Activated gamma-delta T cell treated with Interleukin-2 at 50 U/mL for 16 hours (primary cell): ENCODE measurements around the gene ASTN2.

ENCODE experiments used
- DNase-seq: peaks from one replicate; pipeline ENCODE4 v3.0.0-alpha.2; 2020

Gene ASTN2

GRCh38 chr9:117414220-117414905 is 494 bp downstream of the ASTN2 start:
- no peak for DNase-seq

- no peak for DNase-seq
Observed at GRCh38 chr9:117413346-117414219, 1.3 kb downstream of the ASTN2 start.

DNA sequence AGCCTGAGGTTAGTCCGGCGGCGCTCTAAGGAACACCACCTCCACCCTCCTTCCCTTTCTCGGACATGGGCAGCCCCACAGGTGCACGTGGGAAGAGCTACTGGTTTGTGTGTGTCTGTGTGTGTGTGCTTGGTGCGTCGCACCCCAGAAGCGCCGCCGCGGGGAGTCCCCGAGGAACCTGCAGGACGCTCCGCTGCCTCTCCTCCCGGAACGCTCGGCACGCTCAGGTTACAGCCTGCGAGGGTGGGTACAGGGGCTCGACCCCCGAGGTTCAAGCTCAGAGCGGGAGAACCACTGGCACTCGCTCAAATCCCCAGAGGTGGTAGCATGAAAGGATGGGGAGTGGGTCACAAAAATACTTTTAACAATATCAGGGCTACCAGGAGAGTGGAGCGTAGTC is 2.0 kb downstream of the ASTN2 start:
- DNase-seq = no peak

DNA sequence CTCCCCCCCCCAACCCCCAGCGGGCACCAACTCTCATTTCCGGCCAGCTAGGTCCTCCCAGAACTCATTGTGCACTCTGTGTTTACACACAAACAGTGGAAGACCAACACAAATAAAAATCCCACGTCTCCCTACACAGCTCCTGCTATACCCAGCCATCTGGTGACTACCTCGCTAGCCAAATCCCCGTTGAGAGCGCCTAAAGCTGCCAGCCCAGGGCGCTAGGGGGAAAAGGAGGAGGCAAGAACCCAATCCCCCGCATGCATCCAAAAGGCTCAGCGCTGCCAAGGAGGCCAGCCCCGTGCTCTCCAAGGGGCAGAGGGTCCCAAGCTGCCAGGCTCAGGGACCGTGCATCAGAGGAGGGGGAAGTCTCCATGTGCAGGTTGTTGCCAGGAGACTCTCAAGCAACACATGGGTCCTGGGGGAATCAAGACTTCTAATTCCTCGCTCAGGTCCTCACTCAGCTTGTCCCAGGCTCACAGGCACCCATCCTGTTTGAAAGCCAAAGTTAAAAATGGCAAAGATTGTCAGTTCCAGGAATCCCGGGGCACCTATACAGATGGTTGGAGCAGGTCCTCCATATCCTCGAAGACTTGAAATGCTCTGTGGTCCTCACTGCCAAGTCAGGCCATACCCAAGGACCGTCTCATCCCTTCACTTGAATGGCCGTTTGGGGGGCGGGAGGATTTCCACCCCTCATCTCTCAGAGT is 2.7 kb downstream of the ASTN2 start:
- no peak for DNase-seq

GRCh38 chr9:117411547-117411946 is 3.3 kb downstream of the ASTN2 start:
- no peak for DNase-seq

DNA sequence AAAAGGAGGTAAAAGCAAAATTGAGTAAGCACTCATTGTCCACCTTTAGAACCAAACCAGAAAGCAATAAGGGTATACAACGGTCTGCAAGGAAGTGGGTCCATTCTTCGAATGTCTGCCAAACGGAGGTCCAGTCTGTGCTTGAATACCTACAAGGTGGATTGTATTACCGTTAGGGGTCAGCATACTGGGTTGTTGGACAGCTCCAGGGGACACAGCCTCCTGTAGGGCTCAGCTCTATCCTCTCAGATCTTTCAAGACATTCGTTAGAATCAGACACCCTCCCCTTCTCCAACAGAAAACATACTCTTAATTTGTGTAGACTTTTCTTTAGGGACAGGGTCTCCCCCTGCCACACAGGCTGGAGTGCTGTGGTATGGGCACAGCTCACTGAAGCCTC is 5.5 kb downstream of the ASTN2 start:
- no peak for DNase-seq

GRCh38 chr9:117407436-117408022 is 7.3 kb downstream of the ASTN2 start:
- no peak for DNase-seq

GRCh38 chr9:117405950-117406705 is 8.7 kb downstream of the ASTN2 start:
- no peak for DNase-seq

DNA sequence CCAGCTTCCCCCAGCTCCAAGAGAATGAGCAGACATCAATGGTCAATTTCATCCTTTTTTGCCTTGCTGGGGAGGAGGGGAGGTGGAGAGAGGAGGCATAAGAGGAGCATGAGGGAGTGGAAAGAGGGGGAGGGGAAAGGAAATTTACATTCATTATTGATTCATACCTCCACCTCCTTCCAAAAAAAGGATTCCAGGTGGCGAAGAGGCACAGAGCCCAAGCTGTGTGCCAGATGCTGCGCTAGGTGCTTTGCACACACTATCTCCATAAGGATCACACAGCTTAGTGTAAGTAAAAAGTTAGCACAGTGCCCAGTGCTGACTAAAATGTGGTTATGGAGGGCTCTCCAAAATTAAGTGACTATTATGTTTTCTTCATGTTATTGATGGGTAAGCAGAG is 11.0 kb downstream of the ASTN2 start:
- no peak for DNase-seq

DNA sequence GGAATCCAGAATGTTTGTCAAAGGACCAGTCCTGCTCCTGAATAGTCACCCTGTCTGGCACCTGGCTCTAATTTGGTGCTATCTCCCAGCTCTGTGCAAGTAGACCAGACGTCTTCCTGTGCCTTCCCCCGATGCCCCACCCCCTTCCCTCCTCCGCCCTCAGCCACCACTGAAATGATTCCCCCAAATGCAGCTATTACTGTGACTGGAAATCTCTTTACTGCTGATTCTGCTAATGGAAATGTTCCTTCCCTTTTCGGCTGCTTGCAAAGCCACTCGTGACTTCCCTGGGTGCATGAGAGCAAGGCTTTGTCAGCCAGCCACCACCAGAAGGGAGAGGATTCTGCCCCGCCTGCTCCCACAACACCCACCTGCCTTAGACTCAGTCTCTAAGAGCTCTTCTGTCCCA is 11.4 kb downstream of the ASTN2 start:
- no peak for DNase-seq

DNA sequence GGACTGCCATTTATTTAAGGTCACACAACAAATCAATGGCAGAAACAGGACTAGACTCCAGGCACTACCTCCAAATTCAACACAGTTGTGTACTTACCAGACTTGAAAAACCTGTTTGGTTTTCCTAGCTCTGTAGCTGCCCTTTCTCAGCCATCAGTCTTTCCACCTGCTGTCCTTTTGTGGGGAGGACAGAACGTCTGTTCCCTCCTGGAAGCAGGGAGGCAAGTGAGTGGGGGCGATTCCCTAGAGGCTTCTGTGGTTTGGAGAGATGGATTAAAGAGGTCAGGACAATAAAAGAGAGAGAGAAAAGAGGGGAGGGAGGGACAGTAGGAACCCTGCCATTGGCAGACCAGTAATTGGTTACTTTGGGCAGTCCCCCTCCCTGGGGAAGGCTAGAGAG is 14.7 kb downstream of the ASTN2 start:
- no peak for DNase-seq

DNA sequence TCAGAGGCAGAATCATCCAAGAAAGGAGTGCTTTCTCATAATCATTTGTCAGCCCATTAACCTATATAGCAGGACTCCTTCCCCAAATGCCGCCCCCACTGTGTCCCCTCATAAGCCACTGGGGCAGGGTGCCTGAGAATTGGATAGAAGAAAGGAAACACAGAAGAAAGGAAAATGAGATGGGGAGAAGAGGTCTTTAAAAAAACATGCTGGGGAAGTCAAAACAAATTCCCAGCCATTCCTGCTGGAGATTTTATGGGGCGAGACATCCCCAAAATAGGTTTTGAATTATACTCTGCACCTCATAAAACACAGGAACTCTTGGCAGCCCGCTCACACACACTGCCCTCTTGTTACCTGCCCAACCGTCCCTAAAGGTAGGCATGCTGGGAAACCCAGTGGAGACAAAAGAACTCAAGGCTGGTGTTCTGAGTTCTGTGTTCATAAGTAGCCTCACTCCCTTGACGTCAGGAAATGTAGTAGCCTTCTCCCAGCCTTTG is 19.7 kb downstream of the ASTN2 start:
- no peak for DNase-seq

- no peak for DNase-seq
Observed at GRCh38 chr9:117394655-117395054, 20.2 kb downstream of the ASTN2 start.

DNA sequence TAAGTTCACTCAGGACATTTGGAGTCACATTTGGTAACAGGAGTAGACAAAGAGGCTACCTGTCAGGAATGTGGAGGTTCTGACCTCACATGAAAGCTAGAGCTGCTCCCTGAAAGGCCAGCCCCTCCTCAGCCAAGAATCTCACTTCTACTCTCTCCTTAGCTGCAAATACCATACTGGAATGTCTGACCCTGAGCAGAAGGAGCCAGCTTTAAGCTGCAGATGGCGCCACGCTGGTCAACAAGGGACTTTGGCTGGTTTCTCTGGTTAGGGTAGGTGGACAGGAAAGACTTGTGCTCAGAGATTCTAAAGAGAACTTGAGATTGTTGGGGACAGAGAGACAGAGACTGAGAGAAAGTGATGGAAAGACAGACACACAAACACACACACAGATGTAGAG is 21.9 kb downstream of the ASTN2 start:
- no peak for DNase-seq

GRCh38 chr9:117387422-117387821 is 27.4 kb downstream of the ASTN2 start:
- no peak for DNase-seq

DNA sequence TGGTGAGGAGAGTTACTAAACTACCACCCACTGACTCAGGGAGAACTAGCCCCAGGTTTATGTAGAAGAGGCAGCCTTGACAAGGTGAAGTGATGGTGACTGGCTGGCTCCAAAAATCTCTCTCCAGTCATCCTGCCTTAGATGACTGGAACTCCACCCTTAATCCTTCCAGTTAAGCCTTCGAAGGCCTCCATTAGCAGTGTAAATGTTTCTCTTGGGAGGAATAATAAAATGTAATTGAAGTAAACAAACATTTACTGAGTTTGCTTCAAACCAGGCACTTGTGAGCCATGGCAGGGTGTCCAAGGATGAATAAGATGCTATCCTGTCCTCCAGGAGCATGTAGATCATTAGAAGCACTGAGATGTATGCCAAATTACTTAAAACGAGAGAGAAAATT is 35.5 kb downstream of the ASTN2 start:
- DNase-seq = no peak

DNA sequence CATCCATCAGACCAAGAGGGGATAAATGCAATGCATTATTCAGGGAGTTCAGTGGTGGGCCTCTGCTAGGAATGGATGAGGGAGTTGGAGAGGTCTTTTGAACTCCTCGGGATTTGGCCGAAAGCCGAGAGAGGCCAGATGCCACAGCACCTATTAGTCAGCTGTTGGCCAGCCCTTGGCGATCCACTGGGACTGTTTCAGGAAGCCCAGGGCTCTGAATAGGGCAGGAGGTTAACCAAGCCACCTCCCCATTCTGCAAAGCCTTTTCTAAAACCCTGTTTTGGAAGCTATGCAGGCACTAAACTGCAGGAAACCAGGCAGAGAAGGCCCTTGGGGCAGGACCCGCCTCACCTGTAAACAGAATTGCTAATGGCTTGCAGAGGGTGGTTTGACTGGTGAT is 37.8 kb downstream of the ASTN2 start:
- no peak for DNase-seq

DNA sequence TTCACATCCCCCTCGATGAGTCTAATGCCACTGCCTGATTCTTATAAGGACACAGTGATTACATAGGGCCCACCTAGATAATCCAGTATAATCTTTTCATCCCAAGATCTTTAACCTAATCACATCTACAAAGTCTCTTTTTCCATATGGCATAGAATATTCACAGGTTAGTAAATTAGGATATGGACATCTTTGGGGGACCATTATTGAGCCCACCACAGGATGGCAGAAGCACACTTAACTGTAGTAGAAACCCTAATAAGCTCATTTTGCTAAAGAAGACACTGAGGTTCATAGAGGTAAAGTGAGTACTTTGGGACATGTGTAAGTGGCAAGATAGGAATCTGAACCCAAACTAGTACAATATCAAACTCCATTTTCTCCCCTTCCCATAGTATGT is 38.9 kb downstream of the ASTN2 start:
- no peak for DNase-seq

DNA sequence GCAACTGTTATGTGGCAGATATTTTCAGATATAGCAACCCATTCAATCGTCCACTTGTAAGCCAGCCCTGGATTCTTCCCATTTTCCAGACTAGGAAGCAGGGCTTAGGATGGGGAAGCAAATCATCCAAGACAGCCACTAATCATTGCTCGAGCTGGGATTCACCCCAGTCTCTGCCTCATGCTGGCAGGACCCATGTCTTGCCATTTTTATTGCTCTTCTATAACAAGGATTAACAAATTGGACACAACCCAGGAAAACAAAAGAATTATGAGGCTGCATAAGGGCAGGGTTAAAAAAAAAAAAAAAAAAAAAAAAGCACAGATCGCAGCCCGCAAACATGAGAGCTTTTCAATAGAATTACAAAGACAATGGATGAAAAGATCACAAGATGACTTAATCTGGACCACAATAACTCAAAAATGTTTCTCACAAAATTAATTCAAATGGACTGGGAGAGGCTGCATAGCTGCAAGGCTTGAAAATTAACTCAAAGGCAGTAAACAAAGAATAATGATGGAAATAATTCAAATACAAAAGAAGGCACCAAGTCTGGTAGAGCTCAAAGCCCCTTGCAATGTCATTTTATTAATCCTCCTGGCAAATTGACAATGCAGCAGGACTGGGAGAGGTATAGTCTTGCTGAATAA is 40.7 kb downstream of the ASTN2 start:
- no peak for DNase-seq

DNA sequence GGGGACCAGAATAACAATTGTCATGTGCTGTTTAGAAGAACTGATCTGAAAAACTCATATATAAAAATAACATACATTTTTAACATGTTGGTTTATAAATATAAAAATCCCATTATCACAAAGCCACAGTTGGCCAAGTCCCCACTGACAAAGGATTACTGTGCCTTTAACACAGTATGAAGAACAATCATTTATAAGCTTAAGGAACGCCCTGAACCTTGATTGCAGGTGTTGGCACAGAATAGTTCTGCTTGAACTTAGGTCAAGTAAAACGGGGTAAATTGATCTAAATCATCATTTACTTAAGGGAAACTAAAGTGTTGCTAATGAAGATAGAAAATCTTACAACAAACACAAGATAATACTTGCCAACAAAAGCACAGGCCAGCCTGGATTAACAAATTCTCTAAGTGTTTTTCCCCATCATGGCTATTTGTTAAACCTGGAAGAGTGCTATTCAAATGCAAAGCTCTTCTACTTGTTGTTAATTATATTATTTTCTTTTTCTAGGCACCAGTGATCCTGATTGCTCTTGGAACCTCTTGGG is 46.1 kb downstream of the ASTN2 start:
- no peak for DNase-seq

DNA sequence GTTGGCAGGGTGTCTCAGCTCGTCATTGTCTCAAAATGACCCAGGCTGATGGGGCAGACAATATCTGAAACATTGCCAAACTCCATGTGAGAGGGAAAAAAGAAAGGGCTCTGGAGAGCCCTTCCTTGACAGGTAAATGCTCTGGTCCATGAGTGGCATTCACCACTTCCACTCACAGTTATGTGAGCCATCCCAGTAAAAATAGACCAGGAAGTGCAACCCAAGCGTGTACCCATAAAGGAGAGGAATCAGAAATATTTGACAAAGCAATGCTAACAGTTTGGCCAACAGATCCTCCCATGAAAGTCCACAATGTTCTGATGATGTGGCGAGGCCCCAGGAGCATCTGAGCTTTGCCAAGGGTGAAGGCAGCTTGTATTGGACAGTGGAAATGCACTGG is 49.4 kb downstream of the ASTN2 start:
- no peak for DNase-seq

- no peak for DNase-seq
Observed at GRCh38 chr9:117363006-117363405, 51.9 kb downstream of the ASTN2 start.
